OCI-LY1 (cell line): ENCODE results near the gene MAN1B1.
"Not testable (repeated sequence)": the region's sequence is repeated elsewhere in the genome, so short reads cannot be mapped to it uniquely, and the experiment has no call there.

Experiments used
- H2AFZ ChIP-seq: fragments of 200-600 bp; sonication (generic), shearing (Covaris generic); 2 replicates; pipeline ENCODE4 v1.6.0; 2014; ENCODE audit warnings: antibody characterized with exemption, mild to moderate bottlenecking, low read length
- H3F3A ChIP-seq: fragments of 200-600 bp; sonication (generic), shearing (Covaris generic); 2 replicates; pipeline ENCODE4 v1.6.0; 2014; ENCODE audit warnings: mild to moderate bottlenecking, antibody characterized with exemption, low read length, moderate library complexity; ENCODE audit not compliant: insufficient read depth
- H3K27ac ChIP-seq: fragments of 200-600 bp; sonication (generic); 2 replicates; pipeline ENCODE4 v1.5.1; 2014; ENCODE audit warnings: low read length, mixed run types, mild to moderate bottlenecking, low read depth; ENCODE audit not compliant: poor library complexity, severe bottlenecking
- H3K27me3 ChIP-seq: fragments of 200-600 bp; sonication (generic); 2 replicates; pipeline ENCODE4 v1.6.0; 2014; ENCODE audit warnings: antibody characterized with exemption, mild to moderate bottlenecking, low read length, moderate library complexity; ENCODE audit not compliant: insufficient read depth
- H3K36me3 ChIP-seq: fragments of 200-600 bp; sonication (generic); 2 replicates; pipeline ENCODE4 v1.6.1; 2014; ENCODE audit warnings: mild to moderate bottlenecking, antibody characterized with exemption, low read length, moderate library complexity, mixed read lengths; ENCODE audit not compliant: insufficient read depth
- H3K4me1 ChIP-seq: fragments of 200-600 bp; sonication (generic); 2 replicates; pipeline ENCODE4 v1.5.1; 2014; ENCODE audit warnings: mild to moderate bottlenecking, low read length, moderate library complexity; ENCODE audit not compliant: insufficient read depth, severe bottlenecking
- H3K4me2 ChIP-seq: fragments of 200-600 bp; sonication (generic), shearing (Covaris generic); 2 replicates; pipeline ENCODE4 v1.6.1; 2014; ENCODE audit warnings: low read length
- H3K4me3 ChIP-seq: fragments of 200-600 bp; sonication (generic); 2 replicates; pipeline ENCODE4 v1.5.1; 2014; ENCODE audit warnings: low read length, low read depth, mild to moderate bottlenecking, mixed read lengths; ENCODE audit not compliant: poor library complexity, severe bottlenecking
- H3K79me2 ChIP-seq: fragments of 200-600 bp; shearing (Covaris generic); 2 replicates; pipeline ENCODE4 v1.6.1; 2016; ENCODE audit warnings: mixed run types, low read length, mixed read lengths; ENCODE audit not compliant: insufficient read depth
- H3K9ac ChIP-seq: fragments of 200-600 bp; sonication (generic), shearing (Covaris generic); 2 replicates; pipeline ENCODE4 v1.6.1; 2014; ENCODE audit warnings: mild to moderate bottlenecking, low read length, mixed read lengths
- H3K9me2 ChIP-seq: fragments of 200-600 bp; sonication (generic), shearing (Covaris generic); 2 replicates; pipeline ENCODE4 v1.6.1; 2014; ENCODE audit warnings: low read depth, mild to moderate bottlenecking, low read length, mixed read lengths
- H3K9me3 ChIP-seq: fragments of 200-600 bp; shearing (Covaris generic); 2 replicates; pipeline ENCODE4 v1.6.1; 2014; ENCODE audit warnings: low read length, mixed read lengths
- H4K20me1 ChIP-seq: fragments of 200-600 bp; sonication (generic), shearing (Covaris generic); 2 replicates; pipeline ENCODE4 v1.6.0; 2016; ENCODE audit warnings: mild to moderate bottlenecking, low read length; ENCODE audit not compliant: insufficient read depth
- EZH2 ChIP-seq: fragments of 200-600 bp; sonication (generic), shearing (Covaris generic); IDR thresholded peaks from 2 replicates; pipeline ENCODE4 v1.8.0; 2017; ENCODE audit warnings: borderline replicate concordance, mixed run types, mild to moderate bottlenecking, antibody characterized with exemption, low read length, moderate library complexity, mixed read lengths
- TF ChIP-seq, protein P1 (sequence below): fragments of 200-600 bp; sonication (generic), shearing (Covaris generic); IDR thresholded peaks from 2 replicates; pipeline ENCODE4 v1.5.1; 2017; ENCODE audit warnings: mild to moderate bottlenecking, antibody characterized with exemption, low read length, moderate library complexity, mixed read lengths

Gene MAN1B1

DNA sequence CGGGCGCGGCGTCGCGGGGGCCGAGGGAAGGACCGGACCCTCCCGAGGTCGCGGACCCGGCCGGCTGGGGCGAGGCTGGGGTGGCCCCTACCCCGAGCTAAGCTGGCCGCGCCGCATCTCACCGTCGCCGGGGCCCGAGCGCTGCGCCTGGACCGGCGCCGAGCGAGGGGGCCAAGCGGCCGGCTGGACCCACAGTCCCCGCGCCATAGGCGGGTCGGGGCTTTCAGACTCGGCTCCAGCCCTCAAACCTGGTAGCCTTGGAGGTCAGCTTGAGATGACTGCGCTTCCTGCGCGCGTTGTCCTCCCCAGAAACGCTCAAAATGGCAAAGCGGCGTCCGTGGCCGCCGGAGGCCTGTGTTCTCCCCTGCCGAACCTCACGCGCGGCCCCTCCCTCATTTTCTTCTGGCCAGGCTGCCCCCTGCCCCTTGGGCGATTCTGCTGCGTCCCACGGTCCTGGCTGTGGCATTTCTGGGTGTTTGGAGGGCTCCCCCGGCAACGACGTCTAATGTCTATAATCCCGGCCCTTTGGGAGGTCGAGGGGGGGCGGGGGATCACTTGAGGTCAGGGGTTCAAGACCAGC lies 43.5 kb downstream of the MAN1B1 start:
- Histone ChIP-seq H4K20me1 (no peaks in the 10 kb centered on the region), H3K36me3 (no peaks in the 10 kb centered on the region), H3K4me1 (peaks cover 36% of the 10 kb centered on the region), H3K79me2 (0 out of 2 replicates have a peak, but pooled peaks cover 6% of the 10 kb centered on the region), H3K4me2 (peak overlapping the region; percentile 96), H2AFZ (no peak overlapping the region), H3K27ac (no peak overlapping the region), H3K9ac (peak overlapping the region; percentile 86), H3F3A (no peaks in the 10 kb centered on the region), H3K4me3 (peak overlapping the region; percentile 85), H3K27me3 (no peaks in the 10 kb centered on the region), H3K9me3 (no peaks in the 10 kb centered on the region), H3K9me2 (no peaks in the 10 kb centered on the region)
- TF ChIP-seq, protein P1, sequence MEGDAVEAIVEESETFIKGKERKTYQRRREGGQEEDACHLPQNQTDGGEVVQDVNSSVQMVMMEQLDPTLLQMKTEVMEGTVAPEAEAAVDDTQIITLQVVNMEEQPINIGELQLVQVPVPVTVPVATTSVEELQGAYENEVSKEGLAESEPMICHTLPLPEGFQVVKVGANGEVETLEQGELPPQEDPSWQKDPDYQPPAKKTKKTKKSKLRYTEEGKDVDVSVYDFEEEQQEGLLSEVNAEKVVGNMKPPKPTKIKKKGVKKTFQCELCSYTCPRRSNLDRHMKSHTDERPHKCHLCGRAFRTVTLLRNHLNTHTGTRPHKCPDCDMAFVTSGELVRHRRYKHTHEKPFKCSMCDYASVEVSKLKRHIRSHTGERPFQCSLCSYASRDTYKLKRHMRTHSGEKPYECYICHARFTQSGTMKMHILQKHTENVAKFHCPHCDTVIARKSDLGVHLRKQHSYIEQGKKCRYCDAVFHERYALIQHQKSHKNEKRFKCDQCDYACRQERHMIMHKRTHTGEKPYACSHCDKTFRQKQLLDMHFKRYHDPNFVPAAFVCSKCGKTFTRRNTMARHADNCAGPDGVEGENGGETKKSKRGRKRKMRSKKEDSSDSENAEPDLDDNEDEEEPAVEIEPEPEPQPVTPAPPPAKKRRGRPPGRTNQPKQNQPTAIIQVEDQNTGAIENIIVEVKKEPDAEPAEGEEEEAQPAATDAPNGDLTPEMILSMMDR, result no peak
- no peak for TF ChIP-seq EZH2

DNA sequence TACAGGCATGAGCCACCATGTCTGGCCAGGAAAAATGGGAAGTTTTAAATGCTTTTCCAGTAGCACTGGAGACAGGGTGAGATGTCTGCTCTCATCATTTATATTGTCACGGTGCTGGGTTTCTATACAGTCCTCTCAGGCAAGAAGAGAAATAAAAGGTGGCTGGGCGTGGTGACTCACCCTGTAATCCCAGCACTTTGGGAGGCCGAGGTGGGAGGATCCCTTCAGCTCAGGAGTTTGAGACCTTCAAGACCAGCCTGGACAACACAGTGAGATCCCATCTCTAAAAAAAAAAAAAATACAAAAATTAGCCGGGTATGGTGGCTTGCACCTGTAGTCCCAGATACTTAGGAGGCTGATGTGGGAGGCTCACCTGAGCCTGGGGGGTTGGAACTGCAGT lies 47.4 kb downstream of the MAN1B1 start:
- no peaks in the 10 kb centered on the region for H4K20me1 ChIP-seq
- H3K27me3 ChIP-seq, result 0 out of 2 replicates have a peak, but pooled peaks cover 7% of the 10 kb centered on the region
- no peaks in the 10 kb centered on the region for H3K36me3 ChIP-seq
- no peak overlapping the region for H3K9ac ChIP-seq
- no peak for TF ChIP-seq EZH2
- TF ChIP-seq, protein P1, result no peak
- H2AFZ ChIP-seq, result no peak overlapping the region
- H3K9me3 ChIP-seq, result no peaks in the 10 kb centered on the region
- no peaks in the 10 kb centered on the region for H3K79me2 ChIP-seq
- H3K4me3 ChIP-seq, result no peak overlapping the region
- H3K4me2 ChIP-seq, result no peak overlapping the region
- no peak overlapping the region for H3K27ac ChIP-seq
- no peaks in the 10 kb centered on the region for H3F3A ChIP-seq
- H3K9me2 ChIP-seq, result no peaks in the 10 kb centered on the region
- peaks cover 6% of the 10 kb centered on the region for H3K4me1 ChIP-seq

DNA sequence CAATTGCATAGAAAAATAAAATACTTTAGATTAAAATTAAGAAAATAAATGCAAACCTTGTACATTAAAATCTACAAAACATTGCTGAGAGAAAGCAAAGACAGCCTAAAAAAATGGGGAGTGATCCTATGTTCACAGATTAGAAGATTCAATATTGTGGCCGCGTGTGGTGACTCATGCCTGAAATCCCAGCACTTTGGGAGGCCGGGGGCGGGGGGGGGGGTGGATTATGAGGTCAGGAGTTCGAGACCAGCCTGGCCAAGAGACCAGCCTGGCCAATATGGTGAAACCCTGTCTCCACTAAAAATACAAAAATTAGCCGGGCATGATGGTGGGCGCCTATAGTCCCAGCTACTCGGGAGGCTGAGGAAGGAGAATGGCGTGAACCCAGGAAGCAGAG lies 48.4 kb downstream of the MAN1B1 start:
- not testable (repeated sequence) for H3K4me3 ChIP-seq, H3K27me3 ChIP-seq, H3K36me3 ChIP-seq, H3K4me1 ChIP-seq, H3K9me3 ChIP-seq, H3F3A ChIP-seq, H3K9me2 ChIP-seq, H3K27ac ChIP-seq, H3K9ac ChIP-seq, H4K20me1 ChIP-seq, H2AFZ ChIP-seq, H3K4me2 ChIP-seq, H3K79me2 ChIP-seq

DNA sequence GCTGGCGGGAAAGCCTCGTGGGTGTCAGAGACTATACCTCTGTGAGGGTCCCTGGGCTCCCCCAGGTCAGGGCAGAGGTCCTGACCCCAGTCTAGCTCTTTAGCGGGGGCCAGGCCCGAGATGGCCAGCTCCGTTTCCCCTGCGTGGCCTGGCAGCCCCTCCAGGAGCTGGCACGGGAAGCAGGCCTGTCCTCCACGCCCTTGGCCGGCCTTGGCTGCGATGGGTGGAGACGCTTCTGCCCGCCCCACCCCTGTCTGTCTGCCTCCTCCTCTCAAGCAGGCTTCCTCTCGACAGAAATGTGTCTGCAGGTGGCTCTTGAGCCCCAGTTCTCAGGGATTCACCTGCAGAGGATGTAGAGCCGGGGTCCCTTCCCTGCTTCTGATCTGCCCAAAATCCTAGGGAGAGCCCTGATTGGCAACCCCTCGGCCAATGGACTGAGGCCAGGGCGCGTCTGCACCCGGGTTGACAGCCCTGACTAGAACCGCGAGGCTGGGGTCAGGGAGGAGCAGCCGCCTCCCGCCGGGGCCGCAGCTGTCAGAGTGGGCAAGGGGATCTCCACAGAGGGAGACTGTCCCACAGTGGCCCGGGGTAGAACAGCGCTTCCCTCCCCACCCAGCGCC lies 49.6 kb downstream of the MAN1B1 start:
- Histone ChIP-seq H3K79me2 (no peaks in the 10 kb centered on the region), H3K9ac (no peak overlapping the region), H3K4me2 (no peak overlapping the region), H3K36me3 (no peaks in the 10 kb centered on the region), H3K9me3 (no peaks in the 10 kb centered on the region), H3K4me3 (no peak overlapping the region), H3F3A (no peaks in the 10 kb centered on the region), H3K27me3 (0 out of 2 replicates have a peak, but pooled peaks cover 7% of the 10 kb centered on the region), H3K27ac (no peak overlapping the region), H4K20me1 (no peaks in the 10 kb centered on the region), H3K9me2 (no peaks in the 10 kb centered on the region), H2AFZ (no peak overlapping the region), H3K4me1 (no peaks in the 10 kb centered on the region)
- no peak for TF ChIP-seq EZH2
- TF ChIP-seq, protein P1, result no peak
